ENCODE measurements around the gene IL17B.

Gene IL17B

DNA sequence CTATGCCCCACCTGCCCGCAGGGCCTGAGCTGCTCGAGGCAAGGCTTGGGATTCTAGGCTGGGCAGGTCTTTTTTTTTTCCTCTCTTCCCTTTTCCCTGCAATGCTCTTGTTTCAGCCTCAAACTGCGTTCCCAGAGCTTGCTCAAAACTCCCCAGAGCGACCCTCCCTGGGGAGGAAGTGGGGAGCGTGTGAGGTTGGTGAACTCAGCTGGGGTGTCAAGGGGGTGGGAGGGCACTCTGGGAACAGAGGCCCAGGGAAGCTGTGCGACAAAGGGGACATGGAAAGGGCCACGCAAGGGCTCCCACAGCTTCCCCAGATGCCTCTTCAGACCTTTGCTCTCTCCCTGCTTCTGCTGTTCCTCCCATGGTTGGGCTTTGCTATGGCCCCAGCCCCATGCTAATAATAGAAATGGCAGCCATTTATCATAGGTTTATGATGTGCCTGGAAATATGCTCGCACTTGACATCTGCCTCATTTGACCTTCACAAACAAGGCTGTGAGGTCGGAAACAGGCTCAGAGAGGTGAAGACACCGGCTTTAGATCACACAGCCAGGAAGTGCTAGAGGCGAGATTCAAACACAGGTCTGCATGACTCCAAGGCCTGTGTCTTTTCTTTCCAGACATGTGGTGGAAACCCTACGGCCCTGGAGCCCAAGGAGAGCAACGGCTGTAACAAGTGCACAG lies 40.9 kb upstream of the IL17B start:
- Histone ChIP-seq H3K9me3 (ENCODE audit: insufficient read depth, low read depth, low read length) (no peaks in the 10 kb centered on the region), H4K12ac (ENCODE audit: low read depth, low read length) (no peak overlapping the region), H2BK5ac (ENCODE audit: low read depth, low read length, poor library complexity) (peak overlapping the region; percentile 11), H3K14ac (ENCODE audit: low read length) (peak overlapping the region; percentile 23), H3K4me3 (ENCODE audit: low read depth, low read length) (no peak overlapping the region), H2AFZ (ENCODE audit: insufficient read depth, low read length, poor library complexity) (peak overlapping the region; percentile 10), H3K4me1 (ENCODE audit: control insufficient read depth in 1 of 2, insufficient read depth in 2 of 2, low read length in 2 of 2) (peaks cover 39 to 61% of the 10 kb centered on the region in 2 experiments), H2BK120ac (ENCODE audit: insufficient read depth, low read length, poor library complexity) (peak overlapping the region; percentile 54), H3K4ac (ENCODE audit: low read depth, low read length) (no peak overlapping the region), H3K36me3 (ENCODE audit: control insufficient read depth in 1 of 2, insufficient read depth in 2 of 2, low read length in 2 of 2) (no peaks in the 10 kb centered on the region), H3K27ac (ENCODE audit: low read depth, low read length) (no peak overlapping the region), H3K79me1 (ENCODE audit: low read length) (peaks cover 46% of the 10 kb centered on the region), H3K4me2 (ENCODE audit: low read length) (no peak overlapping the region), H2BK12ac (ENCODE audit: low read length) (peak overlapping the region; percentile 53), H3K23ac (ENCODE audit: low read length) (no peak overlapping the region), H2AK5ac (ENCODE audit: low read length) (peak overlapping the region; percentile 56), H3K18ac (ENCODE audit: low read length) (peak overlapping the region; percentile 29), H3K79me2 (ENCODE audit: control insufficient read depth, insufficient read depth, low read length, poor library complexity) (peaks cover 8% of the 10 kb centered on the region), H4K8ac (ENCODE audit: low read depth, low read length) (peak overlapping the region; percentile 19), H4K91ac (ENCODE audit: low read depth, low read length) (peak overlapping the region; percentile 84), H3K9ac (ENCODE audit: low read length) (no peak overlapping the region), H3K27me3 (ENCODE audit: insufficient read depth, low read length) (no peaks in the 10 kb centered on the region)
- WGBS (ENCODE audit: extremely low coverage, insufficient coverage, insufficient read length), result no CpG with 5 or more reads among the region's 13 CpGs
- DNase-seq, result no peak

DNA sequence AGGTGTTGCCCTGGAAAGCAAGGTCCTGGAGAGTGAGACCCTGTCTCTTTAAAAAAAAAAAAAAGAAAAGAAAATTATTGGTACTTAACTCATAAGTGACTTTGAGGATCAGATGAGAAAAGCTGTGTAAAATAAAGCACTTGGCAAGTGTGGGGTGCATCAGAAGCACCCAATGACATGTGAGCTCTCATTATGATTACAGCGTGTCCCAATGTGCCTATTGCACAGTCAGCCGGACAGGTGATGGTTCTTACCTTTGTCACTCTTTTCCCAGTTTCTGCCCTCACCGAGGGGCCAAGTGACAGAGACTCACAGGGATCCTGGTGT lies 40.4 kb upstream of the IL17B start:
- no CpG with 5 or more reads among the region's 3 CpGs for WGBS (ENCODE audit: extremely low coverage, insufficient coverage, insufficient read length)
- Histone ChIP-seq H3K4me2 (ENCODE audit: low read length) (no peak overlapping the region), H3K79me1 (ENCODE audit: low read length) (peaks cover 43% of the 10 kb centered on the region)

GRCh38 chr5:149418910-149419531 lies 39.9 kb upstream of the IL17B start:
- Histone ChIP-seq H3K27me3 (ENCODE audit: insufficient read depth, low read length) (no peaks in the 10 kb centered on the region), H3K4ac (ENCODE audit: low read depth, low read length) (no peak overlapping the region), H2AFZ (ENCODE audit: insufficient read depth, low read length, poor library complexity) (no peak overlapping the region), H3K79me1 (ENCODE audit: low read length) (peaks cover 39% of the 10 kb centered on the region), H3K14ac (ENCODE audit: low read length) (no peak overlapping the region), H4K8ac (ENCODE audit: low read depth, low read length) (no peak overlapping the region), H2AK5ac (ENCODE audit: low read length) (no peak overlapping the region), H3K27ac (ENCODE audit: low read depth, low read length) (no peak overlapping the region), H3K79me2 (ENCODE audit: control insufficient read depth, insufficient read depth, low read length, poor library complexity) (peaks cover 4% of the 10 kb centered on the region), H4K91ac (ENCODE audit: low read depth, low read length) (peak overlapping the region; percentile 64), H3K4me2 (ENCODE audit: low read length) (no peak overlapping the region), H3K4me1 (ENCODE audit: control insufficient read depth in 1 of 2, insufficient read depth in 2 of 2, low read length in 2 of 2) (peaks cover 32 to 55% of the 10 kb centered on the region in 2 experiments), H4K12ac (ENCODE audit: low read depth, low read length) (no peak overlapping the region), H3K18ac (ENCODE audit: low read length) (no peak overlapping the region), H3K9me3 (ENCODE audit: insufficient read depth, low read depth, low read length) (peaks cover 2% of the 10 kb centered on the region), H2BK120ac (ENCODE audit: insufficient read depth, low read length, poor library complexity) (no peak overlapping the region), H3K23ac (ENCODE audit: low read length) (no peak overlapping the region), H2BK12ac (ENCODE audit: low read length) (no peak overlapping the region), H3K4me3 (ENCODE audit: low read depth, low read length) (no peak overlapping the region), H3K9ac (ENCODE audit: low read length) (no peak overlapping the region), H3K36me3 (ENCODE audit: control insufficient read depth in 1 of 2, insufficient read depth in 2 of 2, low read length in 2 of 2) (no peaks in the 10 kb centered on the region), H2BK5ac (ENCODE audit: low read depth, low read length, poor library complexity) (no peak overlapping the region)
- no CpG with 5 or more reads among the region's 6 CpGs for WGBS (ENCODE audit: extremely low coverage, insufficient coverage, insufficient read length)
- DNase-seq, result no peak

More for the DNA sequence above, 40.4 kb upstream of the IL17B start:
- H3K27ac ChIP-seq (ENCODE audit: low read depth, low read length), result no peak overlapping the region
- DNase-seq, result peak; percentile 84 to 93
- no peaks in the 10 kb centered on the region for H3K36me3 ChIP-seq (ENCODE audit: control insufficient read depth in 1 of 2, insufficient read depth in 2 of 2, low read length in 2 of 2)
- no peak overlapping the region for H4K8ac ChIP-seq (ENCODE audit: low read depth, low read length)
- no peak overlapping the region for H2AFZ ChIP-seq (ENCODE audit: insufficient read depth, low read length, poor library complexity)
- H2BK120ac ChIP-seq (ENCODE audit: insufficient read depth, low read length, poor library complexity), result no peak overlapping the region
- no peaks in the 10 kb centered on the region for H3K9me3 ChIP-seq (ENCODE audit: insufficient read depth, low read depth, low read length)
- H3K23ac ChIP-seq (ENCODE audit: low read length), result no peak overlapping the region
- H2BK5ac ChIP-seq (ENCODE audit: low read depth, low read length, poor library complexity), result no peak overlapping the region
- H2BK12ac ChIP-seq (ENCODE audit: low read length), result peak overlapping the region; percentile 19
- H2AK5ac ChIP-seq (ENCODE audit: low read length), result no peak overlapping the region
- H3K4me3 ChIP-seq (ENCODE audit: low read depth, low read length), result no peak overlapping the region
- H3K4me1 ChIP-seq (ENCODE audit: control insufficient read depth in 1 of 2, insufficient read depth in 2 of 2, low read length in 2 of 2), result peaks cover 35 to 57% of the 10 kb centered on the region in 2 experiments
- no peaks in the 10 kb centered on the region for H3K27me3 ChIP-seq (ENCODE audit: insufficient read depth, low read length)
- no peak overlapping the region for H3K18ac ChIP-seq (ENCODE audit: low read length)
- no peak overlapping the region for H3K4ac ChIP-seq (ENCODE audit: low read depth, low read length)
- peak overlapping the region; percentile 84 for H4K91ac ChIP-seq (ENCODE audit: low read depth, low read length)
- peaks cover 6% of the 10 kb centered on the region for H3K79me2 ChIP-seq (ENCODE audit: control insufficient read depth, insufficient read depth, low read length, poor library complexity)
- H4K12ac ChIP-seq (ENCODE audit: low read depth, low read length), result no peak overlapping the region
- no peak overlapping the region for H3K9ac ChIP-seq (ENCODE audit: low read length)
- no peak overlapping the region for H3K14ac ChIP-seq (ENCODE audit: low read length)

DNA sequence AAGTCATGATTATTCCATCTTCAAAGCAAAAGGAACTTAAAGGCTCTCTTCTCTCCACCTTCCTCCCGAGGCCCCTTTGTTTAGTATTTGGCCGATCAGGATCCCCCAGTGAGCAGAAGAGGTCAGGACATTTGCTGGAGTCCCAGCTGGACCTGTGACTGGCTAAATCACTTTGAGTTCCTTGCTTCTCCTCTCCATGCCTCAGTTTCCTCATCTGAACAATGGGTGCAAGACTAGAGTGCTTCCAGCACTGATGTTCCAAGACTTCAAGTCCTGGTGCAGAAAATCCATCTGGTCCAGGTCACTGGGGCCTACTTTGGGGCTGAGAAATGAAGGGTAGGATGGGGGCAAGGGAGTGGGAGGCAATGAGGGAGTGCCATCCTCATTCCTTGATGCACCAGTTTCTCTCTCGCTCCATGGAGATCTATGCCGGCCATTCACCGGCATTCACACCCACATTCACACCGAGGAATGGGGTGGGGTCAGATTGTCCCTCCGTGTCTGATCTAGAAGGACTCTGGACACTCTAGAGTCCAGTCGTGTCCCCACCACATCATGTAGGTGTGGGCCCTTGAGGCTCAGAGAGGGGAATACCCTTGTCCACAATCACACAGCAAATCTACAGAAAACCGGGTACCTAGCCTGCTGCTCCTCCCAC lies 38.7 kb upstream of the IL17B start:
- H2AFZ ChIP-seq (ENCODE audit: insufficient read depth, low read length, poor library complexity), result no peak overlapping the region
- no CpG with 5 or more reads among the region's 9 CpGs for WGBS (ENCODE audit: extremely low coverage, insufficient coverage, insufficient read length)
- no peak overlapping the region for H3K23ac ChIP-seq (ENCODE audit: low read length)
- H3K36me3 ChIP-seq (ENCODE audit: control insufficient read depth in 1 of 2, insufficient read depth in 2 of 2, low read length in 2 of 2), result no peaks in the 10 kb centered on the region
- peak overlapping the region; percentile 90 for H2AK5ac ChIP-seq (ENCODE audit: low read length)
- H3K79me1 ChIP-seq (ENCODE audit: low read length), result peaks cover 32% of the 10 kb centered on the region
- no peaks in the 10 kb centered on the region for H3K79me2 ChIP-seq (ENCODE audit: control insufficient read depth, insufficient read depth, low read length, poor library complexity)
- no peak overlapping the region for H3K4me3 ChIP-seq (ENCODE audit: low read depth, low read length)
- H3K14ac ChIP-seq (ENCODE audit: low read length), result peak overlapping the region; percentile 44
- H3K27ac ChIP-seq (ENCODE audit: low read depth, low read length), result no peak overlapping the region
- peak overlapping the region; percentile 26 for H4K8ac ChIP-seq (ENCODE audit: low read depth, low read length)
- peaks cover 26 to 48% of the 10 kb centered on the region in 2 experiments for H3K4me1 ChIP-seq (ENCODE audit: control insufficient read depth in 1 of 2, insufficient read depth in 2 of 2, low read length in 2 of 2)
- H3K18ac ChIP-seq (ENCODE audit: low read length), result peak overlapping the region; percentile 60
- H2BK5ac ChIP-seq (ENCODE audit: low read depth, low read length, poor library complexity), result peak overlapping the region; percentile 25
- peak overlapping the region; percentile 64 for H4K91ac ChIP-seq (ENCODE audit: low read depth, low read length)
- peaks cover 2% of the 10 kb centered on the region for H3K9me3 ChIP-seq (ENCODE audit: insufficient read depth, low read depth, low read length)
- H3K4me2 ChIP-seq (ENCODE audit: low read length), result no peak overlapping the region
- H2BK12ac ChIP-seq (ENCODE audit: low read length), result peak overlapping the region; percentile 90
- H3K9ac ChIP-seq (ENCODE audit: low read length), result no peak overlapping the region
- H3K4ac ChIP-seq (ENCODE audit: low read depth, low read length), result no peak overlapping the region
- peak overlapping the region; percentile 40 for H2BK120ac ChIP-seq (ENCODE audit: insufficient read depth, low read length, poor library complexity)
- DNase-seq, result no peak
- no peaks in the 10 kb centered on the region for H3K27me3 ChIP-seq (ENCODE audit: insufficient read depth, low read length)
- no peak overlapping the region for H4K12ac ChIP-seq (ENCODE audit: low read depth, low read length)

Data from trophoblast cell (in vitro differentiated cells and primary cell).